ENCODE results near the gene C22orf39. TPM values are rescaled to one million over a fixed set of nuclear protein-coding genes. Genes with fewer than 3 reads are reported as not detected.

Gene C22orf39
- total and polyA plus RNA-seq, 10 of the 15 experiments (the other 5 are each of a cell fraction or from before 2014, with no cell fraction given): 6.7 to 47.0 (median 26.5) TPM

DNA sequence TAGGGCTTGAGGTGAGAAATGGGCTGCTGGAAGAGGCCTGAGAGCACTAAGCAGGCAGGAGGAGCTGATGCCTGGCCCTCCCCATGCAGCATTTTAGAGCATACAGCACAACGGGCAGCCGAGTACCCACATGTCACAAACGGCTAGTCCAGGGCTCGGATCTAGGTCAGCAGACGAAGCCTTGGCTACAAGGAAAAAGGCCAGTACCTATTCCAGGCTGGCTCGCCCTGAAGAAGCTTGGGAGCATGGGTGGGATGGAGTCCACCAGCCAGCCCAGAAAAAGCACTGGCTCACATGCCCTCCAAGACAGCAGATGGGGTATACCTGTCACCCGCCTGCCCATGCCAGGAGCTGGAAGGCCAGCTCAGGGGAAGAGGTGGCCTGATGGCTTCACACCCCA lies 21.9 kb upstream of the C22orf39 start:
- no peak overlapping the region for H3K9ac ChIP-seq (ENCODE audit: control insufficient read depth, insufficient read depth, low read length)
- FAIRE-seq (no peak), DNase-seq (ENCODE audit: low read depth, low spot score) (no peak), ATAC-seq (no peak)
- peaks cover 45 to 50% of the 10 kb centered on the region in 2 experiments for H3K36me3 ChIP-seq (ENCODE audit: control insufficient read depth in 2 of 2, insufficient read depth in 2 of 2, low read length in 1 of 2)
- H3K4me3 ChIP-seq: no peak overlapping the region
- BruUV-seq (replicated peaks): no TSS peak
- ChIA-PET CTCF (no interaction called here), SMC1A (ENCODE audit: uncharacterized antibody, unreplicated experiment) (no interaction called here), RAD21 (ENCODE audit: unreplicated experiment) (interaction anchor here (0.6 kb wide), 1 partner anchor 11 kb away, joined by 3 read pairs; no protein-coding TSS in a partner anchor), POLR2A (no interaction called here)
- no peak overlapping the region for H3K4me2 ChIP-seq (ENCODE audit: control insufficient read depth, insufficient read depth)
- no peak overlapping the region for H2AFZ ChIP-seq (ENCODE audit: control insufficient read depth, low read depth, low read length)
- intact Hi-C loops (cut with micrococcal nuclease; ENCODE audit: unreplicated experiment): no loop called here
- TF ChIP-seq, protein P1, sequence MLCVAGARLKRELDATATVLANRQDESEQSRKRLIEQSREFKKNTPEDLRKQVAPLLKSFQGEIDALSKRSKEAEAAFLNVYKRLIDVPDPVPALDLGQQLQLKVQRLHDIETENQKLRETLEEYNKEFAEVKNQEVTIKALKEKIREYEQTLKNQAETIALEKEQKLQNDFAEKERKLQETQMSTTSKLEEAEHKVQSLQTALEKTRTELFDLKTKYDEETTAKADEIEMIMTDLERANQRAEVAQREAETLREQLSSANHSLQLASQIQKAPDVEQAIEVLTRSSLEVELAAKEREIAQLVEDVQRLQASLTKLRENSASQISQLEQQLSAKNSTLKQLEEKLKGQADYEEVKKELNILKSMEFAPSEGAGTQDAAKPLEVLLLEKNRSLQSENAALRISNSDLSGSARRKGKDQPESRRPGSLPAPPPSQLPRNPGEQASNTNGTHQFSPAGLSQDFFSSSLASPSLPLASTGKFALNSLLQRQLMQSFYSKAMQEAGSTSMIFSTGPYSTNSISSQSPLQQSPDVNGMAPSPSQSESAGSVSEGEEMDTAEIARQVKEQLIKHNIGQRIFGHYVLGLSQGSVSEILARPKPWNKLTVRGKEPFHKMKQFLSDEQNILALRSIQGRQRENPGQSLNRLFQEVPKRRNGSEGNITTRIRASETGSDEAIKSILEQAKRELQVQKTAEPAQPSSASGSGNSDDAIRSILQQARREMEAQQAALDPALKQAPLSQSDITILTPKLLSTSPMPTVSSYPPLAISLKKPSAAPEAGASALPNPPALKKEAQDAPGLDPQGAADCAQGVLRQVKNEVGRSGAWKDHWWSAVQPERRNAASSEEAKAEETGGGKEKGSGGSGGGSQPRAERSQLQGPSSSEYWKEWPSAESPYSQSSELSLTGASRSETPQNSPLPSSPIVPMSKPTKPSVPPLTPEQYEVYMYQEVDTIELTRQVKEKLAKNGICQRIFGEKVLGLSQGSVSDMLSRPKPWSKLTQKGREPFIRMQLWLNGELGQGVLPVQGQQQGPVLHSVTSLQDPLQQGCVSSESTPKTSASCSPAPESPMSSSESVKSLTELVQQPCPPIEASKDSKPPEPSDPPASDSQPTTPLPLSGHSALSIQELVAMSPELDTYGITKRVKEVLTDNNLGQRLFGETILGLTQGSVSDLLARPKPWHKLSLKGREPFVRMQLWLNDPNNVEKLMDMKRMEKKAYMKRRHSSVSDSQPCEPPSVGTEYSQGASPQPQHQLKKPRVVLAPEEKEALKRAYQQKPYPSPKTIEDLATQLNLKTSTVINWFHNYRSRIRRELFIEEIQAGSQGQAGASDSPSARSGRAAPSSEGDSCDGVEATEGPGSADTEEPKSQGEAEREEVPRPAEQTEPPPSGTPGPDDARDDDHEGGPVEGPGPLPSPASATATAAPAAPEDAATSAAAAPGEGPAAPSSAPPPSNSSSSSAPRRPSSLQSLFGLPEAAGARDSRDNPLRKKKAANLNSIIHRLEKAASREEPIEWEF (IDR thresholded peaks at IDR 0.05; ENCODE audit: insufficient replicate concordance, low read depth, low read length): no peak
- TF ChIP-seq, protein P2, sequence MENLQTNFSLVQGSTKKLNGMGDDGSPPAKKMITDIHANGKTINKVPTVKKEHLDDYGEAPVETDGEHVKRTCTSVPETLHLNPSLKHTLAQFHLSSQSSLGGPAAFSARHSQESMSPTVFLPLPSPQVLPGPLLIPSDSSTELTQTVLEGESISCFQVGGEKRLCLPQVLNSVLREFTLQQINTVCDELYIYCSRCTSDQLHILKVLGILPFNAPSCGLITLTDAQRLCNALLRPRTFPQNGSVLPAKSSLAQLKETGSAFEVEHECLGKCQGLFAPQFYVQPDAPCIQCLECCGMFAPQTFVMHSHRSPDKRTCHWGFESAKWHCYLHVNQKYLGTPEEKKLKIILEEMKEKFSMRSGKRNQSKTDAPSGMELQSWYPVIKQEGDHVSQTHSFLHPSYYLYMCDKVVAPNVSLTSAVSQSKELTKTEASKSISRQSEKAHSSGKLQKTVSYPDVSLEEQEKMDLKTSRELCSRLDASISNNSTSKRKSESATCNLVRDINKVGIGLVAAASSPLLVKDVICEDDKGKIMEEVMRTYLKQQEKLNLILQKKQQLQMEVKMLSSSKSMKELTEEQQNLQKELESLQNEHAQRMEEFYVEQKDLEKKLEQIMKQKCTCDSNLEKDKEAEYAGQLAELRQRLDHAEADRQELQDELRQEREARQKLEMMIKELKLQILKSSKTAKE (IDR thresholded peaks at IDR 0.05; ENCODE audit: low read depth, poor library complexity, severe bottlenecking): no peak
- no peak for TF ChIP-seq JUNB (IDR thresholded peaks at IDR 0.05)
- no peak for TF ChIP-seq GABPA (IDR thresholded peaks at IDR 0.05; ENCODE audit: low read depth)
- TF ChIP-seq EED (IDR thresholded peaks at IDR 0.05; ENCODE audit: low read depth): no peak
- no peaks in the 10 kb centered on the region for H3K4me1 ChIP-seq (ENCODE audit: control insufficient read depth, insufficient read depth, low read length)
- H3K27me3 ChIP-seq (replicated peaks in 1 of 2; ENCODE audit: control insufficient read depth in 2 of 2, insufficient read depth in 2 of 2, low read length in 1 of 2): no peaks in the 10 kb centered on the region
- no peaks in the 10 kb centered on the region; the same call in 1 of the 2 replicates for H3K79me2 ChIP-seq (ENCODE audit: control insufficient read depth, insufficient read depth, low read length)
- peaks cover 2% of the 10 kb centered on the region; the same call in 1 of the 2 replicates for H4K20me1 ChIP-seq (ENCODE audit: control insufficient read depth, insufficient read depth)
- 99% methylated on average over 7 of the region's 7 CpGs for WGBS (ENCODE audit: insufficient coverage, insufficient replicate concordance, low lambda C conversion rate, missing lambda C conversion rate)
- H3K27ac ChIP-seq (ENCODE audit: control insufficient read depth, insufficient read depth): no peak overlapping the region
- in situ Hi-C loops (cut with MboI): no loop called here
- H3K9me3 ChIP-seq (replicated peaks; ENCODE audit: control insufficient read depth, insufficient read depth, low read length): no peaks in the 10 kb centered on the region
